Measurements from ENCODE around the gene OR13G1.
A peak's percentile ranks its signal among the peaks of the same experiment; 100 is the strongest.
"Not testable (repeated sequence)": the region's sequence is repeated elsewhere in the genome, so short reads cannot be mapped to it uniquely, and the experiment has no call there.

Gene OR13G1

GRCh38 chr1:247679639-247680038, at the start of gene OR13G1:
Gene OR13G1, minus strand, starts transcription at chr1:247679739. Its CDS starts 6,698 bp downstream, at chr1:247673041.
- no peak for FAIRE-seq

GRCh38 chr1:247721222-247721621, 41.7 kb upstream of the OR13G1 start:
- FAIRE-seq (no peak), DNase-seq (ENCODE audit: insufficient read length, low spot score) (no peak)

More at GRCh38 chr1:247679639-247680038, at the start of gene OR13G1:
- DNase-seq (ENCODE audit: insufficient read length, low spot score): no peak

- FAIRE-seq: no peak
- DNase-seq (ENCODE audit: insufficient read length, low spot score): no peak
These were observed 37.0 kb upstream of the OR13G1 start, which contains the start of gene OR6F1 for GRCh38 chr1:247716546-247716945. Gene OR6F1, minus strand, starts transcription at chr1:247716646. Its CDS starts 3,891 bp downstream, at chr1:247712755.

GRCh38 chr1:247713753-247714152, 34.2 kb upstream of the OR13G1 start:
- FAIRE-seq: no peak
- no peak for DNase-seq (ENCODE audit: insufficient read length, low spot score)

GRCh38 chr1:247710681-247711080, 31.1 kb upstream of the OR13G1 start:
- DNase-seq (ENCODE audit: insufficient read length, low spot score); FAIRE-seq: not testable (repeated sequence)

- DNase-seq (ENCODE audit: insufficient read length, low spot score) (no peak), FAIRE-seq (no peak)
These were observed 21.8 kb upstream of the OR13G1 start for GRCh38 chr1:247701338-247701737.

- peak; percentile 83 for FAIRE-seq
- DNase-seq (ENCODE audit: insufficient read length, low spot score): peak; percentile 15
These were observed 1.9 kb upstream of the OR13G1 start for GRCh38 chr1:247681288-247681897.

- no peak for DNase-seq (ENCODE audit: insufficient read length, low spot score)
- no peak for FAIRE-seq
These were observed 632 bp upstream of the OR13G1 start for GRCh38 chr1:247680171-247680570.

- FAIRE-seq: no peak
- DNase-seq (ENCODE audit: insufficient read length, low spot score): no peak
These were observed 10.3 kb downstream of the OR13G1 start for GRCh38 chr1:247669225-247669624.

GRCh38 chr1:247656221-247656875, 23.2 kb downstream of the OR13G1 start:
- no peak for FAIRE-seq
- no peak for DNase-seq (ENCODE audit: insufficient read length, low spot score)

- DNase-seq (ENCODE audit: insufficient read length, low spot score) (no peak), FAIRE-seq (no peak)
These were observed 26.5 kb downstream of the OR13G1 start for GRCh38 chr1:247653040-247653439.

GRCh38 chr1:247647864-247648263, 31.7 kb downstream of the OR13G1 start:
- DNase-seq (ENCODE audit: insufficient read length, low spot score) (no peak), FAIRE-seq (no peak)

GRCh38 chr1:247646867-247647266, 32.7 kb downstream of the OR13G1 start:
- FAIRE-seq (no peak), DNase-seq (ENCODE audit: insufficient read length, low spot score) (no peak)

- no peak for DNase-seq (ENCODE audit: insufficient read length, low spot score)
- FAIRE-seq: no peak
These were observed 36.8 kb downstream of the OR13G1 start for GRCh38 chr1:247642742-247643141.

GRCh38 chr1:247639381-247639981, 40.1 kb downstream of the OR13G1 start:
- DNase-seq (ENCODE audit: insufficient read length, low spot score): no peak
- no peak for FAIRE-seq

GRCh38 chr1:247638781-247639180, 40.8 kb downstream of the OR13G1 start:
- FAIRE-seq: no peak

GRCh38 chr1:247638011-247638410, 41.5 kb downstream of the OR13G1 start:
- DNase-seq (ENCODE audit: insufficient read length, low spot score): no peak
- no peak for FAIRE-seq

More at GRCh38 chr1:247638781-247639180, 40.8 kb downstream of the OR13G1 start:
- DNase-seq (ENCODE audit: insufficient read length, low spot score): no peak

- DNase-seq (ENCODE audit: insufficient read length, low spot score) (no peak), FAIRE-seq (no peak)
These were observed 51.6 kb downstream of the OR13G1 start for GRCh38 chr1:247627951-247628350.

All from GM19239 (cell line).